PFSK-1 (cell line): ENCODE results near the gene ABRACL.

Experiments used
- POLR2AphosphoS5 ChIP-seq: IDR thresholded peaks from 2 replicates; pipeline ENCODE4 v1.6.1; 2012; ENCODE audit warnings: low read depth, mild to moderate bottlenecking, control low read depth, low read length, moderate library complexity
- REST ChIP-seq, 2 experiments: IDR thresholded peaks; 2 replicates each; pipeline versions ENCODE4 v1.6.1 to v1.8.0; 2011 to 2012; ENCODE audit warnings: low read depth in 2 of 2, low read length in 2 of 2, control low read depth in 1 of 2, inconsistent platforms in 1 of 2, mild to moderate bottlenecking in 1 of 2, moderate library complexity in 1 of 2; ENCODE audit not compliant: insufficient read depth in 1 of 2
- SIN3A ChIP-seq: IDR thresholded peaks from 2 replicates; pipeline ENCODE4 v1.6.1; 2012; ENCODE audit warnings: mild to moderate bottlenecking, low read length, moderate library complexity, borderline replicate concordance; ENCODE audit not compliant: insufficient read depth
- TAF1 ChIP-seq: IDR thresholded peaks from 2 replicates; pipeline ENCODE4 v1.6.1; 2012; ENCODE audit warnings: low read length, control low read depth, borderline replicate concordance; ENCODE audit not compliant: insufficient read depth

- TF ChIP-seq POLR2AphosphoS5, result no peak
- no peak for TF ChIP-seq TAF1
- no peak for TF ChIP-seq REST (IDR thresholded peaks at IDR 0.05; ENCODE audit: insufficient read depth in 1 of 2, low read depth in 2 of 2, low read length in 2 of 2)
- no peak for TF ChIP-seq SIN3A
These were observed 50.5 kb downstream of the ABRACL start for GRCh38 chr6:139079018-139079417.
